ENCODE results near the gene PDE8A.
A peak's percentile ranks its signal among the peaks of the same experiment; 100 is the strongest.

The PDE8A gene

GRCh38 chr15:85097725-85098124 is 116.1 kb downstream of the PDE8A start:
- Histone ChIP-seq H3K4me3 (ENCODE audit: low read length) (no peak overlapping the region), H3K27me3 (replicated peaks; ENCODE audit: control insufficient read depth, insufficient read depth, low read length) (no peaks in the 10 kb centered on the region), H3K4me1 (ENCODE audit: control insufficient read depth, insufficient read depth, low read length) (no peaks in the 10 kb centered on the region), H3K9me3 (ENCODE audit: control insufficient read depth, low read length) (no peaks in the 10 kb centered on the region), H3K36me3 (ENCODE audit: control insufficient read depth, insufficient read depth, low read length, severe bottlenecking) (peaks cover 55% of the 10 kb centered on the region), H3K9ac (ENCODE audit: low read length) (no peak overlapping the region)
- DNase-seq (ENCODE audit: low read depth), result peak; percentile 45

- H3K9ac ChIP-seq (ENCODE audit: low read length), result no peak overlapping the region
- no peaks in the 10 kb centered on the region for H3K4me1 ChIP-seq (ENCODE audit: control insufficient read depth, insufficient read depth, low read length)
- H3K27me3 ChIP-seq (replicated peaks; ENCODE audit: control insufficient read depth, insufficient read depth, low read length), result no peaks in the 10 kb centered on the region
- peaks cover 52% of the 10 kb centered on the region for H3K36me3 ChIP-seq (ENCODE audit: control insufficient read depth, insufficient read depth, low read length, severe bottlenecking)
- H3K4me3 ChIP-seq (ENCODE audit: low read length), result no peak overlapping the region
- DNase-seq (ENCODE audit: low read depth), result no peak
- no peaks in the 10 kb centered on the region for H3K9me3 ChIP-seq (ENCODE audit: control insufficient read depth, low read length)
Measured at GRCh38 chr15:85099195-85099803, 117.6 kb downstream of the PDE8A start.

- H3K9me3 ChIP-seq (ENCODE audit: control insufficient read depth, low read length), result no peaks in the 10 kb centered on the region
- H3K9ac ChIP-seq (ENCODE audit: low read length), result no peak overlapping the region
- no peak overlapping the region for H3K4me3 ChIP-seq (ENCODE audit: low read length)
- H3K36me3 ChIP-seq (ENCODE audit: control insufficient read depth, insufficient read depth, low read length, severe bottlenecking), result peaks cover 46% of the 10 kb centered on the region
- no peaks in the 10 kb centered on the region for H3K4me1 ChIP-seq (ENCODE audit: control insufficient read depth, insufficient read depth, low read length)
- no peak for DNase-seq (ENCODE audit: low read depth)
- H3K27me3 ChIP-seq (replicated peaks; ENCODE audit: control insufficient read depth, insufficient read depth, low read length), result no peaks in the 10 kb centered on the region
Measured at GRCh38 chr15:85100186-85100937, 118.7 kb downstream of the PDE8A start.

- Histone ChIP-seq H3K9me3 (ENCODE audit: control insufficient read depth, low read length) (no peaks in the 10 kb centered on the region), H3K27me3 (replicated peaks; ENCODE audit: control insufficient read depth, insufficient read depth, low read length) (no peaks in the 10 kb centered on the region), H3K4me1 (ENCODE audit: control insufficient read depth, insufficient read depth, low read length) (no peaks in the 10 kb centered on the region), H3K4me3 (ENCODE audit: low read length) (no peak overlapping the region), H3K36me3 (ENCODE audit: control insufficient read depth, insufficient read depth, low read length, severe bottlenecking) (peaks cover 49% of the 10 kb centered on the region), H3K9ac (ENCODE audit: low read length) (no peak overlapping the region)
- no peak for DNase-seq (ENCODE audit: low read depth)
Measured at GRCh38 chr15:85104584-85104983, 122.9 kb downstream of the PDE8A start.

GRCh38 chr15:85108136-85108535 is 126.5 kb downstream of the PDE8A start:
- H3K36me3 ChIP-seq (ENCODE audit: control insufficient read depth, insufficient read depth, low read length, severe bottlenecking), result peaks cover 53% of the 10 kb centered on the region
- no peak for DNase-seq (ENCODE audit: low read depth)
- no peak overlapping the region for H3K4me3 ChIP-seq (ENCODE audit: low read length)
- H3K4me1 ChIP-seq (ENCODE audit: control insufficient read depth, insufficient read depth, low read length), result no peaks in the 10 kb centered on the region
- H3K9me3 ChIP-seq (ENCODE audit: control insufficient read depth, low read length), result no peaks in the 10 kb centered on the region
- no peaks in the 10 kb centered on the region for H3K27me3 ChIP-seq (replicated peaks; ENCODE audit: control insufficient read depth, insufficient read depth, low read length)
- no peak overlapping the region for H3K9ac ChIP-seq (ENCODE audit: low read length)

GRCh38 chr15:85109333-85109732 is 127.7 kb downstream of the PDE8A start:
- no peak overlapping the region for H3K4me3 ChIP-seq (ENCODE audit: low read length)

GRCh38 chr15:85112997-85113396 is 131.3 kb downstream of the PDE8A start:
- Histone ChIP-seq H3K9ac (ENCODE audit: low read length) (no peak overlapping the region), H3K4me3 (ENCODE audit: low read length) (no peak overlapping the region), H3K27me3 (replicated peaks; ENCODE audit: control insufficient read depth, insufficient read depth, low read length) (no peaks in the 10 kb centered on the region), H3K36me3 (ENCODE audit: control insufficient read depth, insufficient read depth, low read length, severe bottlenecking) (peaks cover 83% of the 10 kb centered on the region), H3K4me1 (ENCODE audit: control insufficient read depth, insufficient read depth, low read length) (no peaks in the 10 kb centered on the region), H3K9me3 (ENCODE audit: control insufficient read depth, low read length) (no peaks in the 10 kb centered on the region)
- no peak for DNase-seq (ENCODE audit: low read depth)

More at GRCh38 chr15:85109333-85109732, 127.7 kb downstream of the PDE8A start:
- H3K9me3 ChIP-seq (ENCODE audit: control insufficient read depth, low read length), result no peaks in the 10 kb centered on the region
- no peak for DNase-seq (ENCODE audit: low read depth)
- no peak overlapping the region for H3K9ac ChIP-seq (ENCODE audit: low read length)
- H3K4me1 ChIP-seq (ENCODE audit: control insufficient read depth, insufficient read depth, low read length), result no peaks in the 10 kb centered on the region
- no peaks in the 10 kb centered on the region for H3K27me3 ChIP-seq (replicated peaks; ENCODE audit: control insufficient read depth, insufficient read depth, low read length)
- H3K36me3 ChIP-seq (ENCODE audit: control insufficient read depth, insufficient read depth, low read length, severe bottlenecking), result peaks cover 59% of the 10 kb centered on the region

GRCh38 chr15:85114886-85115285 is 133.2 kb downstream of the PDE8A start:
- H3K9me3 ChIP-seq (ENCODE audit: control insufficient read depth, low read length), result no peaks in the 10 kb centered on the region
- H3K9ac ChIP-seq (ENCODE audit: low read length), result no peak overlapping the region
- H3K4me3 ChIP-seq (ENCODE audit: low read length), result no peak overlapping the region
- no peak for DNase-seq (ENCODE audit: low read depth)
- H3K4me1 ChIP-seq (ENCODE audit: control insufficient read depth, insufficient read depth, low read length), result no peaks in the 10 kb centered on the region
- peaks cover 83% of the 10 kb centered on the region for H3K36me3 ChIP-seq (ENCODE audit: control insufficient read depth, insufficient read depth, low read length, severe bottlenecking)
- H3K27me3 ChIP-seq (replicated peaks; ENCODE audit: control insufficient read depth, insufficient read depth, low read length), result no peaks in the 10 kb centered on the region

GRCh38 chr15:85116066-85116465 is 134.4 kb downstream of the PDE8A start:
- Histone ChIP-seq H3K27me3 (replicated peaks; ENCODE audit: control insufficient read depth, insufficient read depth, low read length) (no peaks in the 10 kb centered on the region), H3K9ac (ENCODE audit: low read length) (no peak overlapping the region), H3K4me1 (ENCODE audit: control insufficient read depth, insufficient read depth, low read length) (no peaks in the 10 kb centered on the region), H3K36me3 (ENCODE audit: control insufficient read depth, insufficient read depth, low read length, severe bottlenecking) (peaks cover 82% of the 10 kb centered on the region), H3K4me3 (ENCODE audit: low read length) (no peak overlapping the region), H3K9me3 (ENCODE audit: control insufficient read depth, low read length) (no peaks in the 10 kb centered on the region)
- DNase-seq (ENCODE audit: low read depth), result no peak

GRCh38 chr15:85116494-85116893 is 134.8 kb downstream of the PDE8A start:
- Histone ChIP-seq H3K27me3 (replicated peaks; ENCODE audit: control insufficient read depth, insufficient read depth, low read length) (no peaks in the 10 kb centered on the region), H3K36me3 (ENCODE audit: control insufficient read depth, insufficient read depth, low read length, severe bottlenecking) (peaks cover 82% of the 10 kb centered on the region), H3K9me3 (ENCODE audit: control insufficient read depth, low read length) (no peaks in the 10 kb centered on the region), H3K9ac (ENCODE audit: low read length) (no peak overlapping the region), H3K4me3 (ENCODE audit: low read length) (no peak overlapping the region), H3K4me1 (ENCODE audit: control insufficient read depth, insufficient read depth, low read length) (no peaks in the 10 kb centered on the region)
- DNase-seq (ENCODE audit: low read depth), result no peak

- Histone ChIP-seq H3K9me3 (ENCODE audit: control insufficient read depth, low read length) (no peaks in the 10 kb centered on the region), H3K4me1 (ENCODE audit: control insufficient read depth, insufficient read depth, low read length) (no peaks in the 10 kb centered on the region), H3K27me3 (replicated peaks; ENCODE audit: control insufficient read depth, insufficient read depth, low read length) (no peaks in the 10 kb centered on the region), H3K4me3 (ENCODE audit: low read length) (no peak overlapping the region), H3K36me3 (ENCODE audit: control insufficient read depth, insufficient read depth, low read length, severe bottlenecking) (peaks cover 82% of the 10 kb centered on the region), H3K9ac (ENCODE audit: low read length) (no peak overlapping the region)
- no peak for DNase-seq (ENCODE audit: low read depth)
Measured at GRCh38 chr15:85116925-85117646, 135.4 kb downstream of the PDE8A start.
